Testis (tissue), 2 donors: Measurements from ENCODE around the gene NELFCD.

Source experiments
- POLR2A ChIP-seq: fragments of 450-650 bp; IDR thresholded peaks from one replicate; pipeline ENCODE4 v1.6.1; 2017; ENCODE audit warnings: antibody characterized with exemption, mild to moderate bottlenecking, moderate library complexity
- TF ChIP-seq, protein P1 (sequence below), 3 experiments: fragments of 450-650 bp in 2 of 3; fragments of 200-600 bp in 1 of 3; sonication (generic) in 1 of 3; IDR thresholded peaks; one replicate each; pipeline ENCODE4 v1.5.1; 2016 to 2019; ENCODE audit warnings: antibody characterized with exemption in 3 of 3, mild to moderate bottlenecking in 2 of 3, moderate library complexity in 1 of 3

DNA sequence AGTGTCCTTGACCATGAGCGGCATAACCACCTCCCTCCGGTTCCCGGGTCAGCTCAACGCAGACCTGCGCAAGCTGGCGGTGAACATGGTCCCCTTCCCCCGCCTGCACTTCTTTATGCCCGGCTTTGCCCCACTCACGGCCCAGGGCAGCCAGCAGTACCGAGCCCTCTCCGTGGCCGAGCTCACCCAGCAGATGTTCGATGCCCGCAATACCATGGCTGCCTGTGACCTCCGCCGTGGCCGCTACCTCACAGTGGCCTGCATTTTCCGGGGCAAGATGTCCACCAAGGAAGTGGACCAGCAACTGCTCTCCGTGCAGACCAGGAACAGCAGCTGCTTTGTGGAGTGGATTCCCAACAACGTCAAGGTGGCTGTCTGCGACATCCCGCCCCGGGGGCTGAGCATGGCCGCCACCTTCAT, 43.1 kb downstream of the NELFCD start:
- TF ChIP-seq, protein P1, sequence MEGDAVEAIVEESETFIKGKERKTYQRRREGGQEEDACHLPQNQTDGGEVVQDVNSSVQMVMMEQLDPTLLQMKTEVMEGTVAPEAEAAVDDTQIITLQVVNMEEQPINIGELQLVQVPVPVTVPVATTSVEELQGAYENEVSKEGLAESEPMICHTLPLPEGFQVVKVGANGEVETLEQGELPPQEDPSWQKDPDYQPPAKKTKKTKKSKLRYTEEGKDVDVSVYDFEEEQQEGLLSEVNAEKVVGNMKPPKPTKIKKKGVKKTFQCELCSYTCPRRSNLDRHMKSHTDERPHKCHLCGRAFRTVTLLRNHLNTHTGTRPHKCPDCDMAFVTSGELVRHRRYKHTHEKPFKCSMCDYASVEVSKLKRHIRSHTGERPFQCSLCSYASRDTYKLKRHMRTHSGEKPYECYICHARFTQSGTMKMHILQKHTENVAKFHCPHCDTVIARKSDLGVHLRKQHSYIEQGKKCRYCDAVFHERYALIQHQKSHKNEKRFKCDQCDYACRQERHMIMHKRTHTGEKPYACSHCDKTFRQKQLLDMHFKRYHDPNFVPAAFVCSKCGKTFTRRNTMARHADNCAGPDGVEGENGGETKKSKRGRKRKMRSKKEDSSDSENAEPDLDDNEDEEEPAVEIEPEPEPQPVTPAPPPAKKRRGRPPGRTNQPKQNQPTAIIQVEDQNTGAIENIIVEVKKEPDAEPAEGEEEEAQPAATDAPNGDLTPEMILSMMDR (IDR thresholded peaks at IDR 0.05), result no peak
- TF ChIP-seq POLR2A, result no peak
